GM21447 (cell line): ENCODE results near the gene ELAC2.

Experiments
- ATAC-seq: cut with Tn5 transposase; IDR thresholded peaks from one replicate; pipeline ENCODE4 v1.9.1; 2021; ENCODE audit not compliant: unreplicated experiment

Gene ELAC2

DNA sequence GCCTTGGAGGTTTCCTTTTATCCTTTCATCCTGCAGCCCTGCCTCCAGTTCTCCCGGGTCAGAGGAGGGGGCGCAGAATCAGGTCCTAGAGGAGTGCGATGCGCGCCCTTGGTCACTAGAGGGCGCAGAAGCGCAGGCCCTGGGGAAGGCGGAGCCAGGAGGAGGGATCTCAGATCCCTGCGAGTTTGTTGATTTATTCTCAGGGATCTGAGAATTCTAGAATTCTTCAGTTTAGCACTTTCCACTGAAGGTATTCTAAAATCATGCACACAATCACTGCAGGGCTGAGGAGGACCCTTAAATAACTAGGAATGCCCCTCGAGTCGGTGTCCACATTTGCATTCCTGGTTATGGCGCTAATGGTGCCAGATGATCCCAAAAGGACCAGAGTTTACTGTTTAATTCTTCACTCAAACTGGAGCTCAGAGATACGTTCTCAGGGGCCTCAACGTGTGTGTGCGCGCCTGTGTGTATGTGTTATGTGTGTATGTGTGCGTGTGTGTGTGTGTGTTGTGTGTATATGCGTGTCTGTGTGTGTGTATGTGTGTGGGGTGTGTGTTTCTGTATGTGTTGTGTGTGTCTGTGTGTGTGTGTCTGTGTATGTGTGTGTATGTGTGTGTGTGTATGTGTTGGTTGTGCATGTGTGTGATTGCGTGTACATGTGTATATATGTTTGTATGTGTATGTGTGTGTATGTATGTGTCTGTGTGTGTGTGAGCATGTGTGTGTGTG lies 6.9 kb upstream of the ELAC2 start:
- peak; percentile 76 for ATAC-seq

GRCh38 chr17:13024016-13024415 lies 6.2 kb upstream of the ELAC2 start:
- ATAC-seq = no peak

GRCh38 chr17:13016881-13017654 lies 759 bp downstream of the ELAC2 start:
- ATAC-seq = peak; percentile 14

- no peak for ATAC-seq
Measured at GRCh38 chr17:13014801-13015200, 3.0 kb downstream of the ELAC2 start.

- ATAC-seq = no peak
Measured at GRCh38 chr17:13010959-13011358, 6.9 kb downstream of the ELAC2 start.

- no peak for ATAC-seq
Measured at GRCh38 chr17:13008461-13008860, 9.4 kb downstream of the ELAC2 start.

- ATAC-seq = no peak
Measured at GRCh38 chr17:13005530-13005929, 12.3 kb downstream of the ELAC2 start.

GRCh38 chr17:13004336-13004735 lies 13.5 kb downstream of the ELAC2 start:
- no peak for ATAC-seq

GRCh38 chr17:13003927-13004326 lies 13.9 kb downstream of the ELAC2 start:
- no peak for ATAC-seq

DNA sequence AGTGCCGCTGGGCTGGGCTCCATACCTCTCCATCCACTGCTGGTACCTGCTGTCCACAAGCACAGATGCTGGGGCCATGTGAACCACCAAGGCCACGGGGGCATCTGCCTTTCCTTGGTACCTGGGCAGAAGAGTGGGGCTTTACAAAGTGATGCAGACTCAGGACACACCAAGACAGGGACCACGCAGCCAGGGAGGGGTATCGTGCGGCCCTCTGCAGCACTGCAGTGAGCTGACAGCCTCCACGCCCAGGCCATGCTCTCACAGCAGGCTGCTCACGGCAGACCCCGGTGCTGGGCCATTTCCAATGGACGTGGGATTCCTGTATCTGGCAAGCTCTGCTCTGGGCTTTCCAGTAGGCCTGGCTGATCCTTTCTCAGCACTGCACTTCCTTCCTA lies 14.4 kb downstream of the ELAC2 start:
- no peak for ATAC-seq

DNA sequence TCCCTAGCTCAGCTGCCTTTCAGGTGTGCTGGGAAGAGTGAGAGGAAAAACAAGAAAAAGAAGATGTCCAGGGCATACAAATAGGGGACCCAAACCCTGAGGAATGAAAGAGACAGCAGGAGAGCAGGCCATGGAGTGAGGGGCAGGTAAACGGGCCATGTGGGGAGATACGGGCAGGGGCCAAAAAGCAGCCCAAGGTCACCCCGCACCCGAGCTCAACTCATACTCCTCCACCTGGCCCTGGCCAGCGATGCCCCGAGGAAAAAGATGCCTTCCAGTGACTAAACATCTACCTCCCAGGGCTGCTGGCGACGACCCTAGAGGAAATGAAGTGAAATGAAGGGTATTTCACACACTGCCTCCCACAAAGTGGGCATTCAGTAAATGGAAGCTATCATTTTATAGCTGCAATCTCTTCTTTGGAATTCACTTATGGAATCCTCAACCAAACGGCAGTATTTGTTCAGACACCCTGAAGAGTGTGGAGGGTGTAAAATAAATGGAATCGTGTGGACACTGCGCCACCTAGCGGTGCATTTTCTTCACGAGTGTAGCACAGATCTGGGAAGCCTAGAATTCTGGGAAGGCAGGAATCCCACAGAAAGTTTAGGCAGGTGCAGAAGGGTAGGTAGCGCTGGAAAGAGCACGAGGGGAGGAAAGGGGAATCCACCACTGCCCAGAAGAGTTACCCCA lies 14.9 kb downstream of the ELAC2 start:
- ATAC-seq = no peak

- ATAC-seq = no peak
Measured at GRCh38 chr17:13001991-13002615, 15.7 kb downstream of the ELAC2 start.

DNA sequence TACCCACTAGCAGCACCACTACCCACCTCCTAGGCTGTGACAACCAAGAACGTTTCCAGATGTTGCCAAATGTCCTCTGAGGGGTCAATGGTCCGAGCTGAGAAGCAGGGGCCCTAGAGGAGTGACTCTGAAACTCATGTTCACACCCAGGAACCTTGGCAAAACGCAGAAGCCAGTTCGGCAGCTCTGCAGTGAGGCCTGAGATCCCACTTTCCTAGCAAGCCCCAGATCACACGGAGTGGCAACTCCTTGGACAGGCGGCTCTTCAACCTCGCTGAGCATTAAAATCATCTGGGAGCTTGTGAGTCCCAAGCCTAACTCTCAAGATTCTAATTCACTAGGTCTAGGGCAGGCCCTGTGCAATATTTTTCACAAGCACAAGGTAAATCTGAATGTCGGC lies 17.3 kb downstream of the ELAC2 start:
- ATAC-seq = no peak

- no peak for ATAC-seq
Measured at GRCh38 chr17:12998874-12999273, 19.0 kb downstream of the ELAC2 start.

DNA sequence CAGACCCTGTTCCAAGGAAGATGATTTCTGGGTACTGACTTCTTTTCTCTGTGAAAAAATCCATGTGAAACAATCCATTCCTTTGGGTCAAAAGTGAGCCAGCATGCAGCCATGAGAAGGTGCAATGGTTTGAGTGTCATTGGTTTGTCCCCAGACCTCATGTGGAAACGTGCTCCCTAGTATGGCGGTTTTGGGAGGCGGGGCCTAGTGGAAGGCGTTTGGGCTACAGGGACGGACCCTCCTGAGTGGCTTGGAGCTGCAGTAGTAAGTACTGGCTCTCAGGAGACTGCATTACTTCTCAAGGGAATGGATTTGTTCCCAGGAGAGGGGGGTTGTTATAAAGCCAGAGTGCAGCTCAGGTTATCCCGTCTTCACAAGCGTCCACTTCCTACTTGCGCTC lies 19.4 kb downstream of the ELAC2 start:
- no peak for ATAC-seq

GRCh38 chr17:12996941-12997340 lies 20.9 kb downstream of the ELAC2 start:
- ATAC-seq = no peak

DNA sequence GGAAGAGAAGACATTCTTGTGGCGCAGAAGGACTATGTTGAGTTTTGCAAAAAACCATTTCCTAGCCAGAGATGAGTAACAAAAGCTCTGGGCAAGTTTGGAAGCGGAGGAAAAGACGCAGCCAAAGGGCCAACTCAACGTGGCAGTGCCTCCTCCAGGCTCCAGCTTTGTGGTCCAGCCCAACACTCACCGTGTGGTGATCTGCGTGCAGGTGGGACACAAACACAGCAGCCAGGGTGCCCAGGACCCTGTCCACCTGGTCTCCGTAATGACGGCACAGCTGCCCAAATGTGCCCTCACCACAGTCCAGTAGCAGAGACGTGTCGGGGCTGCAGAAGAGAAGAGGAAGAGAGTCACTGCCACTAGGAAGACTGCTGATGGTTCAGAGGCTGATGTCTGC lies 21.5 kb downstream of the ELAC2 start:
- no peak for ATAC-seq

- ATAC-seq = no peak
Measured at GRCh38 chr17:12995896-12996295, 21.9 kb downstream of the ELAC2 start.

GRCh38 chr17:12995106-12995895 lies 22.5 kb downstream of the ELAC2 start:
- no peak for ATAC-seq

GRCh38 chr17:12994341-12995074 lies 23.3 kb downstream of the ELAC2 start:
- ATAC-seq = no peak
